Astrocyte of the spinal cord (primary cell): ENCODE results near the gene SFXN5.

Experiments
- DNase-seq: peaks from one replicate; pipeline ENCODE4 v3.0.0; 2011; ENCODE audit warnings: low read depth, low spot score
- H3K4me3 ChIP-seq: 2 replicates; pipeline ENCODE4 v1.5.1; 2011; ENCODE audit warnings: low read depth, mild to moderate bottlenecking, low read length, moderate library complexity
- CTCF ChIP-seq: IDR thresholded peaks from 2 replicates; pipeline ENCODE4 v1.5.1; 2012; ENCODE audit warnings: low read depth, mild to moderate bottlenecking, low read length, inconsistent platforms
- in situ Hi-C: cut with HindIII; loops from 2 replicates; pipeline ENCODE4 v1.10.0; 2017; ENCODE audit warnings: low sequenced_read_pairs

The SFXN5 gene

GRCh38 chr2:72942881-72943418 is 128.6 kb downstream of the SFXN5 start:
- no peak for DNase-seq
- no peak for TF ChIP-seq CTCF
- H3K4me3 ChIP-seq: no peak overlapping the region
- in situ Hi-C loops: no loop called here

- no peak overlapping the region for H3K4me3 ChIP-seq
- in situ Hi-C loops: no loop called here
- DNase-seq: no peak
- TF ChIP-seq CTCF: no peak
These were observed 129.2 kb downstream of the SFXN5 start for GRCh38 chr2:72942293-72942692.

GRCh38 chr2:72940786-72941185 is 130.7 kb downstream of the SFXN5 start:
- no peak overlapping the region for H3K4me3 ChIP-seq
- in situ Hi-C loops: no loop called here
- no peak for TF ChIP-seq CTCF
- peak; percentile 23 for DNase-seq

GRCh38 chr2:72940361-72940760 is 131.2 kb downstream of the SFXN5 start:
- in situ Hi-C loops: no loop called here
- DNase-seq: no peak
- TF ChIP-seq CTCF: no peak
- no peak overlapping the region for H3K4me3 ChIP-seq

GRCh38 chr2:72938455-72938854 is 133.1 kb downstream of the SFXN5 start:
- in situ Hi-C loops: no loop called here
- TF ChIP-seq CTCF: no peak
- DNase-seq: no peak
- no peak overlapping the region for H3K4me3 ChIP-seq

GRCh38 chr2:72937356-72937669 is 134.2 kb downstream of the SFXN5 start:
- DNase-seq: no peak
- in situ Hi-C loops: no loop called here
- no peak for TF ChIP-seq CTCF
- H3K4me3 ChIP-seq: no peak overlapping the region
